GM19324 (cell line): ENCODE results near the gene RNLS.
"Not testable (repeated sequence)": the region's sequence is repeated elsewhere in the genome, so short reads cannot be mapped to it uniquely, and the experiment has no call there.

Source experiments
- ATAC-seq: cut with Tn5 transposase; IDR thresholded peaks from one replicate; pipeline ENCODE4 v1.9.1; 2021; ENCODE audit warnings: mild to moderate bottlenecking, moderate library complexity; ENCODE audit not compliant: unreplicated experiment, low FRiP score

RNLS gene

GRCh38 chr10:88315755-88316154, 267.4 kb downstream of the RNLS start:
- ATAC-seq, result no peak

- no peak for ATAC-seq
These were observed 268.8 kb downstream of the RNLS start for GRCh38 chr10:88314362-88314761.

GRCh38 chr10:88313878-88314277, 269.2 kb downstream of the RNLS start:
- ATAC-seq, result no peak

GRCh38 chr10:88312855-88313254, 270.3 kb downstream of the RNLS start:
- no peak for ATAC-seq

- ATAC-seq, result no peak
These were observed 271.9 kb downstream of the RNLS start for GRCh38 chr10:88311264-88311663.

- ATAC-seq, result no peak
These were observed 273.8 kb downstream of the RNLS start for GRCh38 chr10:88309365-88309764.

GRCh38 chr10:88308361-88308760, 274.8 kb downstream of the RNLS start:
- ATAC-seq, result not testable (repeated sequence)

- ATAC-seq, result no peak
These were observed 283.3 kb downstream of the RNLS start for GRCh38 chr10:88299787-88300186.

GRCh38 chr10:88297103-88297502, 286.0 kb downstream of the RNLS start:
- no peak for ATAC-seq

GRCh38 chr10:88293651-88294230, 289.4 kb downstream of the RNLS start:
- ATAC-seq, result no peak

- ATAC-seq, result no peak
These were observed 290.0 kb downstream of the RNLS start for GRCh38 chr10:88293073-88293472.

- no peak for ATAC-seq
These were observed 291.0 kb downstream of the RNLS start for GRCh38 chr10:88292185-88292514.

GRCh38 chr10:88291289-88292184, 291.6 kb downstream of the RNLS start:
- ATAC-seq, result no peak

GRCh38 chr10:88289342-88289741, 293.8 kb downstream of the RNLS start:
- ATAC-seq, result no peak

GRCh38 chr10:88288320-88289059, 294.6 kb downstream of the RNLS start:
- no peak for ATAC-seq

- ATAC-seq, result no peak
These were observed 297.1 kb downstream of the RNLS start for GRCh38 chr10:88286030-88286429.

- ATAC-seq, result no peak
These were observed 301.3 kb downstream of the RNLS start for GRCh38 chr10:88281592-88282347.

GRCh38 chr10:88280518-88280917, 302.6 kb downstream of the RNLS start:
- no peak for ATAC-seq

- no peak for ATAC-seq
These were observed 304.2 kb downstream of the RNLS start for GRCh38 chr10:88278912-88279311.

- ATAC-seq, result not testable (repeated sequence)
These were observed 306.2 kb downstream of the RNLS start for GRCh38 chr10:88276945-88277344.

- ATAC-seq, result no peak
These were observed 308.8 kb downstream of the RNLS start for GRCh38 chr10:88274286-88274685.
